Common myeloid progenitor, CD34-positive (primary cell): ENCODE results near the gene LRRC8C.

Experiments used
- CTCF ChIA-PET: fragments of 350-600 bp; sonication (Branson Sonifier 250); formaldehyde crosslinking; loops from one replicate; lab custom pipeline; 2021; ENCODE audit warnings: antibody characterized with exemption; lab: Charles Lee
- POLR2A ChIA-PET: fragments of 350-600 bp; sonication (Branson Sonifier 250); formaldehyde crosslinking; loops from one replicate; lab custom pipeline; 2021; ENCODE audit warnings: antibody characterized with exemption; lab: Charles Lee
- DNase-seq, 3 donors: peaks; one replicate each; pipeline versions ENCODE4 v3.0.0 to v3.0.0-alpha.2; 2013
- H3K27ac ChIP-seq, 2 experiments: 1 replicate in 1 of 2; 2 replicates in 1 of 2; pipeline ENCODE4 v1.7.0; 2013; ENCODE audit warnings: inconsistent platforms in 2 of 2, low read length in 2 of 2, mild to moderate bottlenecking in 2 of 2, low read depth in 1 of 2, moderate library complexity in 1 of 2; ENCODE audit not compliant: severe bottlenecking in 2 of 2, insufficient read depth in 1 of 2, poor library complexity in 1 of 2
- H3K27me3 ChIP-seq, 5 experiments: replicated peaks in 2 of 5; 1 replicate in 3 of 5; 2 replicates in 2 of 5; pipeline versions ENCODE4 v1.6.1 to v1.7.0; 2013; ENCODE audit warnings: low read length in 4 of 5, mild to moderate bottlenecking in 2 of 5, moderate library complexity in 2 of 5, inconsistent platforms in 1 of 5; ENCODE audit not compliant: insufficient read depth in 5 of 5, control insufficient read depth in 4 of 5
- H3K36me3 ChIP-seq, 4 experiments: 1 replicate in 2 of 4; 2 replicates in 2 of 4; pipeline versions ENCODE4 v1.6.1 to v1.7.0; 2013; ENCODE audit warnings: low read length in 3 of 4, control low read depth in 1 of 4, mild to moderate bottlenecking in 1 of 4; ENCODE audit not compliant: control insufficient read depth in 4 of 4, insufficient read depth in 4 of 4
- H3K4me1 ChIP-seq, 4 experiments: 1 replicate in 3 of 4; 2 replicates in 1 of 4; pipeline versions ENCODE4 v1.6.1 to v1.7.1; 2013; ENCODE audit warnings: low read length in 3 of 4, mild to moderate bottlenecking in 3 of 4, control low read depth in 1 of 4, inconsistent platforms in 1 of 4, moderate library complexity in 1 of 4; ENCODE audit not compliant: control insufficient read depth in 4 of 4, insufficient read depth in 4 of 4; ENCODE audit errors: control extremely low read depth in 1 of 4
- H3K4me3 ChIP-seq, 7 experiments: 1 replicate in 4 of 7; 2 replicates in 3 of 7; pipeline versions ENCODE4 v1.5.1 to v1.7.0; 2013; ENCODE audit warnings: mild to moderate bottlenecking in 7 of 7, low read length in 6 of 7, moderate library complexity in 6 of 7, inconsistent platforms in 2 of 7, low read depth in 2 of 7, control low read depth in 1 of 7; ENCODE audit not compliant: insufficient read depth in 4 of 7, control insufficient read depth in 1 of 7; ENCODE audit errors: extremely low read depth in 1 of 7
- H3K9me3 ChIP-seq, 5 experiments: 1 replicate in 4 of 5; 2 replicates in 1 of 5; pipeline versions ENCODE4 v1.6.1 to v1.7.1; 2013; ENCODE audit warnings: low read length in 4 of 5, mild to moderate bottlenecking in 2 of 5, inconsistent platforms in 1 of 5, low read depth in 1 of 5, moderate library complexity in 1 of 5; ENCODE audit not compliant: control insufficient read depth in 4 of 5, insufficient read depth in 2 of 5; ENCODE audit errors: control extremely low read depth in 1 of 5
- whole genome bisulfite sequencing: methylation state at CpG from one replicate; pipeline ENCODE4 v1.1.5; 2013; ENCODE audit not compliant: insufficient coverage; 5-methylcytosine and 5-hydroxymethylcytosine counted together

Gene LRRC8C

GRCh38 chr1:89732643-89733222 lies 99.8 kb downstream of the LRRC8C start:
- Histone ChIP-seq H3K27me3 (no peaks in the 10 kb centered on the region), H3K36me3 (no peaks in the 10 kb centered on the region), H3K4me3 (no peak overlapping the region), H3K4me1 (peaks cover 0 to 8% (median 2%) of the 10 kb centered on the region in 4 experiments), H3K9me3 (no peaks in the 10 kb centered on the region), H3K27ac (no peak overlapping the region)
- CTCF ChIA-PET = no interaction called here
- POLR2A ChIA-PET = no interaction called here
- 100% methylated on average over 1 of the region's 3 CpGs for WGBS
- DNase-seq = no peak

GRCh38 chr1:89733748-89734147 lies 100.8 kb downstream of the LRRC8C start:
- DNase-seq = no peak
- H3K4me3 ChIP-seq = no peak overlapping the region
- peaks cover 0 to under 1% (median 0%) of the 10 kb centered on the region in 4 experiments for H3K4me1 ChIP-seq
- CTCF ChIA-PET = no interaction called here
- H3K36me3 ChIP-seq = no peaks in the 10 kb centered on the region
- no peak overlapping the region for H3K27ac ChIP-seq
- 89% methylated on average over 1 of the region's 4 CpGs for WGBS
- H3K27me3 ChIP-seq = no peaks in the 10 kb centered on the region
- POLR2A ChIA-PET = no interaction called here
- no peaks in the 10 kb centered on the region for H3K9me3 ChIP-seq

GRCh38 chr1:89734442-89734841 lies 101.5 kb downstream of the LRRC8C start:
- Histone ChIP-seq H3K27me3 (no peaks in the 10 kb centered on the region), H3K36me3 (no peaks in the 10 kb centered on the region), H3K9me3 (no peaks in the 10 kb centered on the region), H3K4me1 (peaks cover 0 to 2% (median 0%) of the 10 kb centered on the region in 4 experiments), H3K4me3 (no peak overlapping the region), H3K27ac (no peak overlapping the region)
- 100% methylated on average over 3 of the region's 3 CpGs for WGBS
- ChIA-PET POLR2A (no interaction called here), CTCF (no interaction called here)
- DNase-seq = no peak

GRCh38 chr1:89735479-89735878 lies 102.6 kb downstream of the LRRC8C start:
- no peak for DNase-seq
- H3K36me3 ChIP-seq = no peaks in the 10 kb centered on the region
- H3K27me3 ChIP-seq = no peaks in the 10 kb centered on the region
- peaks cover 0 to 2% (median 0%) of the 10 kb centered on the region in 4 experiments for H3K4me1 ChIP-seq
- 100% methylated on average over 1 of the region's 1 CpG for WGBS
- POLR2A ChIA-PET = no interaction called here
- CTCF ChIA-PET = interaction anchor here (0.5 kb wide), 1 partner anchor 112 kb away, joined by 5 read pairs; no protein-coding TSS in a partner anchor
- no peak overlapping the region for H3K27ac ChIP-seq
- H3K4me3 ChIP-seq = no peak overlapping the region
- peaks cover 0 to 2% (median 0%) of the 10 kb centered on the region in 5 experiments for H3K9me3 ChIP-seq

- peaks cover 0 to 5% (median 1%) of the 10 kb centered on the region in 5 experiments for H3K9me3 ChIP-seq
- WGBS = no CpG with 5 or more reads among the region's 5 CpGs
- ChIA-PET CTCF (interaction anchor here (2.0 kb wide), 1 partner anchor 26 kb away, joined by 6 read pairs; no protein-coding TSS in a partner anchor), POLR2A (no interaction called here)
- no peaks in the 10 kb centered on the region for H3K27me3 ChIP-seq
- H3K4me3 ChIP-seq = no peak overlapping the region
- no peaks in the 10 kb centered on the region for H3K36me3 ChIP-seq
- H3K4me1 ChIP-seq = peaks cover 0 to 2% (median 0%) of the 10 kb centered on the region in 4 experiments
- H3K27ac ChIP-seq = no peak overlapping the region
- DNase-seq = no peak
Observed at GRCh38 chr1:89736937-89737733, 104.2 kb downstream of the LRRC8C start.

- DNase-seq = no peak
- WGBS = 96% methylated on average over 9 of the region's 10 CpGs
- H3K4me3 ChIP-seq = no peak overlapping the region
- H3K27ac ChIP-seq = no peak overlapping the region
- ChIA-PET POLR2A (interaction anchor here (1.0 kb wide), 1 partner anchor 221 kb away, joined by 3 read pairs; no protein-coding TSS in a partner anchor), CTCF (interaction anchor here (1.0 to 2.0 kb wide), 2 partner anchors 25 to 39 kb away, joined by 3 to 6 read pairs; no protein-coding TSS in a partner anchor)
- peaks cover 0 to 2% (median 0%) of the 10 kb centered on the region in 4 experiments for H3K4me1 ChIP-seq
- H3K36me3 ChIP-seq = no peaks in the 10 kb centered on the region
- no peaks in the 10 kb centered on the region for H3K27me3 ChIP-seq
- H3K9me3 ChIP-seq = peaks cover 0 to 5% (median 1%) of the 10 kb centered on the region in 5 experiments
Observed at GRCh38 chr1:89737985-89738510, 105.1 kb downstream of the LRRC8C start.
